IMR-90 (cell line): ENCODE data around the gene DLGAP4. TPM values are rescaled to one million over a fixed set of nuclear protein-coding genes. Genes with fewer than 3 reads are reported as not detected.

Experiments
- ATAC-seq: fragments of 200-7000 bp; cut with Tn5 transposase; 2 replicates; pipeline ENCODE4 v1.9.1; 2020; ENCODE audit warnings: low read depth, mild to moderate bottlenecking, moderate library complexity
- BruUV-seq: library from RNA; stranded (reverse); fragments of 400-500 nt; replicated peaks from 2 replicates; lab custom pipeline; 2021; lab: Mats Ljungman, UMichigan
- CTCF ChIA-PET: fragments of 300-600 bp; formaldehyde crosslinking; extraction: SDS; loops from one replicate; lab custom pipeline; 2021; ENCODE audit warnings: antibody characterized with exemption; lab: Yijun Ruan, JAX
- POLR2A ChIA-PET: fragments of 300-600 bp; sonication (Branson Sonifier 250); formaldehyde crosslinking; loops from one replicate; lab custom pipeline; 2022; ENCODE audit warnings: antibody characterized with exemption; ENCODE audit not compliant: unreplicated experiment; lab: Charles Lee
- DNase-seq: peaks from one replicate; pipeline ENCODE4 v3.0.0; 2013
- H2AFZ ChIP-seq: replicated peaks from 2 replicates; pipeline ENCODE3; 2013; ENCODE audit warnings: low read length, mild to moderate bottlenecking; ENCODE audit not compliant: poor library complexity
- H2AK5ac ChIP-seq: 2 replicates; pipeline ENCODE4 v1.6.1; 2013; ENCODE audit warnings: low read depth, low read length, inconsistent platforms
- H2AK9ac ChIP-seq: replicated peaks from 2 replicates; pipeline ENCODE3; 2013; ENCODE audit warnings: mild to moderate bottlenecking, low read depth, low read length, moderate library complexity; ENCODE audit not compliant: poor library complexity
- H2BK120ac ChIP-seq: 2 replicates; pipeline ENCODE4 v1.6.1; 2013; ENCODE audit warnings: low read depth, low read length, inconsistent platforms
- H2BK15ac ChIP-seq: 3 replicates; pipeline ENCODE4 v1.6.1; 2013; ENCODE audit warnings: low read depth, low read length, inconsistent platforms
- H2BK20ac ChIP-seq: 2 replicates; pipeline ENCODE4 v1.6.1; 2013; ENCODE audit warnings: low read depth, mild to moderate bottlenecking, inconsistent platforms, low read length, moderate library complexity
- H2BK5ac ChIP-seq: 2 replicates; pipeline ENCODE4 v1.6.1; 2013; ENCODE audit warnings: mild to moderate bottlenecking, low read depth, low read length, inconsistent platforms; ENCODE audit not compliant: poor library complexity, severe bottlenecking
- H3K14ac ChIP-seq: replicated peaks from 2 replicates; pipeline ENCODE4 v1.6.1; 2013; ENCODE audit warnings: low read depth, low read length, inconsistent platforms
- H3K18ac ChIP-seq: 2 replicates; pipeline ENCODE4 v1.6.1; 2013; ENCODE audit warnings: low read depth, low read length, control low read depth
- H3K23ac ChIP-seq: 2 replicates; pipeline ENCODE4 v1.6.1; 2013; ENCODE audit warnings: low read depth, low read length, inconsistent platforms
- H3K27ac ChIP-seq: 2 replicates; pipeline ENCODE4 v1.5.1; 2013; ENCODE audit warnings: mild to moderate bottlenecking, control low read depth, low read length; ENCODE audit not compliant: insufficient read depth
- H3K27me3 ChIP-seq: 2 replicates; pipeline ENCODE4 v1.6.1; 2013; ENCODE audit warnings: low read length; ENCODE audit not compliant: control insufficient read depth, insufficient read depth
- H3K36me3 ChIP-seq: 2 replicates; pipeline ENCODE4 v1.6.1; 2013; ENCODE audit warnings: low read length, mixed read lengths; ENCODE audit not compliant: control insufficient read depth, insufficient read depth
- H3K4ac ChIP-seq: 2 replicates; pipeline ENCODE4 v1.6.1; 2013; ENCODE audit warnings: low read depth, low read length, inconsistent platforms
- H3K4me1 ChIP-seq: 2 replicates; pipeline ENCODE4 v1.6.1; 2013; ENCODE audit warnings: low read length, mixed read lengths; ENCODE audit not compliant: control insufficient read depth, insufficient read depth
- H3K4me2 ChIP-seq: 2 replicates; pipeline ENCODE4 v1.6.1; 2013; ENCODE audit warnings: low read depth, mild to moderate bottlenecking, control low read depth, low read length, moderate library complexity
- H3K4me3 ChIP-seq: 2 replicates; pipeline ENCODE4 v1.5.1; 2013; ENCODE audit warnings: low read depth, mild to moderate bottlenecking, control low read depth, low read length, moderate library complexity; ENCODE audit not compliant: insufficient read depth
- H3K56ac ChIP-seq: 2 replicates; pipeline ENCODE4 v1.6.1; 2013; ENCODE audit warnings: low read length, inconsistent platforms; ENCODE audit not compliant: insufficient read depth; ENCODE audit errors: extremely low read depth
- H3K79me1 ChIP-seq, 2 experiments: 2 replicates each; pipeline ENCODE4 v1.6.1; 2013; ENCODE audit warnings: low read length in 2 of 2, inconsistent platforms in 1 of 2, low read depth in 1 of 2
- H3K9ac ChIP-seq: 2 replicates; pipeline ENCODE4 v1.6.1; 2013; ENCODE audit warnings: low read depth, low read length, control low read depth
- H3K9me1 ChIP-seq: 2 replicates; pipeline ENCODE4 v1.6.1; 2013; ENCODE audit warnings: low read length, inconsistent platforms; ENCODE audit not compliant: insufficient read depth
- H3K9me3 ChIP-seq: 2 replicates; pipeline ENCODE4 v1.6.1; 2013; ENCODE audit warnings: low read length; ENCODE audit not compliant: control insufficient read depth, insufficient read depth
- H4K20me1 ChIP-seq: 2 replicates; pipeline ENCODE4 v1.6.1; 2013; ENCODE audit warnings: low read length, inconsistent platforms; ENCODE audit not compliant: insufficient read depth
- H4K5ac ChIP-seq: 2 replicates; pipeline ENCODE4 v1.6.1; 2013; ENCODE audit warnings: mild to moderate bottlenecking, low read depth, low read length, control low read depth
- H4K8ac ChIP-seq, 2 experiments: 2 replicates each; pipeline ENCODE4 v1.6.1; 2013; ENCODE audit warnings: low read depth in 2 of 2, low read length in 2 of 2, control low read depth in 1 of 2, inconsistent platforms in 1 of 2
- H4K91ac ChIP-seq: 2 replicates; pipeline ENCODE4 v1.6.1; 2013; ENCODE audit warnings: low read depth, low read length, inconsistent platforms; ENCODE audit not compliant: insufficient read depth
- BHLHE40 ChIP-seq: fragments of 150-350 bp; IDR thresholded peaks from 2 replicates; pipeline ENCODE4 v1.6.1; 2016; ENCODE audit warnings: mild to moderate bottlenecking, low read depth, low read length
- POLR2A ChIP-seq: IDR thresholded peaks from 2 replicates; pipeline ENCODE4 v1.6.1; 2012; ENCODE audit warnings: mild to moderate bottlenecking, low read depth, low read length
- WGBS, 2 experiments: methylation state at CpG; one replicate each; pipeline versions ENCODE4 v1.1.5 to v1.1.7; 2013; ENCODE audit warnings: missing lambda C conversion rate in 2 of 2; ENCODE audit not compliant: insufficient read length in 1 of 2; ENCODE audit errors: extremely low coverage in 2 of 2; 5-methylcytosine and 5-hydroxymethylcytosine counted together
- dilution Hi-C: fragments of 300-500 bp; cut with HindIII; formaldehyde crosslinking; loops from one replicate; pipeline ENCODE4 v1.14.3; 2018; ENCODE audit warnings: low sequenced_read_pairs; ENCODE audit not compliant: unreplicated experiment
- in situ Hi-C: fragments of 300-500 bp; cut with MboI; formaldehyde crosslinking; loops from 3 replicates; pipeline ENCODE4 v1.14.3; 2019; ENCODE audit warnings: low sequenced_read_pairs, inconsistent platforms, mixed read lengths
- intact Hi-C: fragments of 100-400 bp; cut with micrococcal nuclease; formaldehyde crosslinking; loops from 2 replicates; pipeline ENCODE4 v1.10.0; 2022
- polyA plus RNA-seq, 3 experiments: library from polyadenylated mRNA; depleted of rRNA; stranded (reverse); fragments of >200 nt; gene quantifications; 2 replicates each; pipeline ENCODE4 v1.2.3, GENCODE V29; 2012; ENCODE audit warnings: low replicate concordance in 1 of 3
- total RNA-seq: library from RNA; depleted of rRNA; stranded (reverse); fragments of >200 nt; gene quantifications from 2 replicates; pipeline ENCODE4 v1.2.3, GENCODE V29; 2012

DLGAP4 gene
- total and polyA plus RNA-seq, 2 of the 4 experiments (the other 2 are of a cell fraction), result 32.3 to 73.2 TPM

DNA sequence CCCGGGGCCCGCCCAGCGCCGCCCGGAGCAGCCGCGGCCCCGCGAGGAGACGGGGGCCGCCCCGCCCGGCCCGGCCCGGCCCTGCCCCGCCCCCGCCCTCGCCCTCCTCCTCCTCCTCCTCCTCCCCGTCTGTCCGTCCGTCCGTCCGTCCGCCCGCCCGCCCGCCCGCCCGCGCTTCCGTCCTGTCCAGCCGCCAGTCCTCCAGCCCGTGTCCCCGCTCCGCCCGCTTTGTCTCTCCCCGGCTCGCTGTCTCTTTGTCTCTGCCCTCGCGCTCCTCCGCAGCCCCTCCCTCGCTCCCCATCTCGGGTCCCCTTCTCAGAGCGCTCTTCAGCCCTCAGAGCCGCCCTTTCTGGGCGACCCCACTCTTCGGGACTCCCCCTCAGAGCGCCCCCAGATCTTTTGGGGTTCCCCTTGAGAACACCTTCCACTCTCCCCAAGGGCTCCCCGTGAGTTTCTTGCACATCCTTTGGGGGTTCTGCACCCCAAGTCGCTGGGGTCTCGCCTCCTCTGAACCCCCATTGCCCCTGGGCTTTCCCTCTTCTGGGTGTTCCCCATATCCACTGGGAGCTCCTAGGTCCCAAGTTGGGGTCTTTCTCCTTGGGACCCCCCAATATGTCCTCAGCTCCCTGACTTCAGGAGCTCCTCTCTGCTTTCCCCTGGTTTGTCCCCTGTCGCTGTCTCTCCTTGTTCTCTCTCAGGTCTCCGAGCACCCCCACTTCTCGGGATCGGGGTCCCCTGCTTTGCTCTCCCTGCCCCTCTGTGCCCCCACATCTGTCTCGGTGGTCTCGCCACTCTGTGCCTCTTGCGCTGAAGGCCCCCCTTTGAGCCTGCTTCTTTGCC, 155.7 kb downstream of the DLGAP4 start:
- ChIA-PET CTCF (no interaction called here), POLR2A (interaction anchor here (0.6 kb wide), 1 partner anchor 8 kb away, joined by 13 read pairs; no protein-coding TSS in a partner anchor)
- H3K4me3 ChIP-seq, result peak overlapping the region; percentile 82
- TF ChIP-seq BHLHE40 (no peak), POLR2A (peak; percentile 2)
- ATAC-seq (peak; percentile 61; the same call in 1 of the 2 replicates), DNase-seq (peak; percentile 42)
- H4K8ac ChIP-seq, result peak overlapping the region; percentile 75 to 98
- peak overlapping the region; percentile 97 for H2AK5ac ChIP-seq
- H2AFZ ChIP-seq, result peak overlapping the region; percentile 92
- H3K14ac ChIP-seq, result peak overlapping the region; percentile 99
- H3K36me3 ChIP-seq, result peaks cover 1% of the 10 kb centered on the region; the same call in 1 of the 2 replicates
- intact Hi-C loops (loop anchor here (2.0 kb wide), 1 partner anchor 79 kb away; the partner anchor contains the start of gene MYL9), dilution Hi-C loops (no loop called here), in situ Hi-C loops (no loop called here)
- peaks cover 25% of the 10 kb centered on the region for H3K9me1 ChIP-seq
- H3K56ac ChIP-seq, result peak overlapping the region; percentile 99
- peak overlapping the region; percentile 89 for H2BK5ac ChIP-seq
- peak overlapping the region; percentile 25; the same call in 2 of the 3 replicates for H2BK15ac ChIP-seq
- peak overlapping the region; percentile 56 for H4K5ac ChIP-seq
- peak overlapping the region; percentile 88 for H2AK9ac ChIP-seq
- no peaks in the 10 kb centered on the region for H3K9me3 ChIP-seq
- peaks cover 0 to 47% of the 10 kb centered on the region in 2 experiments; a peak in 2 of 4 replicates for H3K79me1 ChIP-seq
- H3K4me1 ChIP-seq, result peaks cover 28% of the 10 kb centered on the region
- H3K18ac ChIP-seq, result peak overlapping the region; percentile 44
- peak overlapping the region; percentile 91 for H4K91ac ChIP-seq
- no peak overlapping the region; the same call in 1 of the 2 replicates for H2BK20ac ChIP-seq
- no peaks in the 10 kb centered on the region for H3K27me3 ChIP-seq
- peaks cover 44% of the 10 kb centered on the region for H4K20me1 ChIP-seq
- peak overlapping the region; percentile 99 for H3K9ac ChIP-seq
- peak overlapping the region; percentile 70; the same call in 1 of the 2 replicates for H2BK120ac ChIP-seq
- H3K4me2 ChIP-seq, result peak overlapping the region; percentile 90
- H3K27ac ChIP-seq, result peak overlapping the region; percentile 98
- H3K23ac ChIP-seq, result peak overlapping the region; percentile 97
- 0% methylated on average over 20 of the region's 58 CpGs; no CpG with 5 or more reads in 1 of the 2 experiments for WGBS, 2 experiments
- TSS peak; percentile 86 for BruUV-seq
- H3K4ac ChIP-seq, result peak overlapping the region; percentile 96
